Hepatocyte (in vitro differentiated cells): ENCODE measurements around the gene JADE1. TPM values are rescaled to one million over a fixed set of nuclear protein-coding genes. Genes with fewer than 3 reads are reported as not detected.

Source experiments
- DNase-seq: peaks from one replicate; pipeline ENCODE4 v3.0.0-alpha.2; 2016; ENCODE audit warnings: low spot score
- H2AFZ ChIP-seq: fragments of 200-600 bp; sonication (generic); 2 replicates; pipeline ENCODE4 v1.6.0; 2016; ENCODE audit warnings: antibody characterized with exemption, mild to moderate bottlenecking
- H3K27ac ChIP-seq: fragments of 200-600 bp; sonication (generic); 2 replicates; pipeline ENCODE4 v1.5.1; 2016; ENCODE audit warnings: mild to moderate bottlenecking
- H3K27me3 ChIP-seq: fragments of 200-600 bp; sonication (generic); 2 replicates; pipeline ENCODE4 v1.6.1; 2016
- H3K36me3 ChIP-seq: fragments of 200-600 bp; sonication (generic); replicated peaks from 2 replicates; pipeline ENCODE4 v1.5.1; 2016; ENCODE audit warnings: low read depth; ENCODE audit not compliant: insufficient read depth
- H3K4me1 ChIP-seq: fragments of 200-600 bp; sonication (generic); 2 replicates; pipeline ENCODE4 v1.5.1; 2016; ENCODE audit warnings: mild to moderate bottlenecking, moderate library complexity; ENCODE audit not compliant: insufficient read depth
- H3K4me2 ChIP-seq: fragments of 200-600 bp; sonication (generic); 2 replicates; pipeline ENCODE4 v1.6.0; 2016
- H3K4me3 ChIP-seq: fragments of 200-600 bp; sonication (generic); 2 replicates; pipeline ENCODE4 v1.5.1; 2016; ENCODE audit warnings: mild to moderate bottlenecking
- H3K79me2 ChIP-seq: fragments of 200-600 bp; sonication (generic); 2 replicates; pipeline ENCODE4 v1.6.0; 2017; ENCODE audit warnings: mild to moderate bottlenecking
- H3K9me2 ChIP-seq: fragments of 200-600 bp; sonication (generic); replicated peaks from 2 replicates; pipeline ENCODE4 v1.6.0; 2017; ENCODE audit warnings: mild to moderate bottlenecking; ENCODE audit not compliant: insufficient read depth
- H3K9me3 ChIP-seq: fragments of 200-600 bp; sonication (generic); 2 replicates; pipeline ENCODE4 v1.5.1; 2016; ENCODE audit warnings: low read depth, mild to moderate bottlenecking
- H4K20me1 ChIP-seq: fragments of 200-600 bp; sonication (generic); 2 replicates; pipeline ENCODE4 v1.6.0; 2016; ENCODE audit warnings: mild to moderate bottlenecking; ENCODE audit not compliant: insufficient read depth, poor library complexity, severe bottlenecking
- EZH2 ChIP-seq: fragments of 200-600 bp; sonication (generic); IDR thresholded peaks from 2 replicates; pipeline ENCODE4 v1.6.1; 2016; ENCODE audit warnings: antibody characterized with exemption, mild to moderate bottlenecking, borderline replicate concordance
- EZH2phosphoT487 ChIP-seq: fragments of 200-600 bp; sonication (generic); IDR thresholded peaks from one replicate; pipeline ENCODE4 v1.6.1; 2018; ENCODE audit warnings: antibody characterized with exemption, mild to moderate bottlenecking, low read depth, moderate library complexity; ENCODE audit not compliant: unreplicated experiment, severe bottlenecking
- WGBS: methylation state at CpG from one replicate; pipeline ENCODE4 v1.1.6; 2016; ENCODE audit warnings: low lambda C conversion rate; ENCODE audit errors: missing lambda C conversion rate; 5-methylcytosine and 5-hydroxymethylcytosine counted together
- polyA plus RNA-seq: library from polyadenylated mRNA; unstranded; fragments of >200 nt; fragmentation: Nextera tagmentation; extraction: Ambion mirVana; gene quantifications from 2 replicates; pipeline ENCODE4 v1.2.1, GENCODE V29; 2016
- total RNA-seq: library from RNA; depleted of rRNA; stranded (reverse); fragments of >200 nt; gene quantifications from 2 replicates; pipeline ENCODE4 v1.2.3, GENCODE V29; 2014
- TF ChIP-seq, protein P1 (sequence below): fragments of 200-600 bp; sonication (generic); IDR thresholded peaks from 2 replicates; pipeline ENCODE4 v1.5.1; 2016; ENCODE audit warnings: antibody characterized with exemption, mild to moderate bottlenecking; ENCODE audit not compliant: poor library complexity

Gene JADE1
- total and polyA plus RNA-seq, 2 experiments from 2014 or later, result 21.0 to 27.7 TPM

DNA sequence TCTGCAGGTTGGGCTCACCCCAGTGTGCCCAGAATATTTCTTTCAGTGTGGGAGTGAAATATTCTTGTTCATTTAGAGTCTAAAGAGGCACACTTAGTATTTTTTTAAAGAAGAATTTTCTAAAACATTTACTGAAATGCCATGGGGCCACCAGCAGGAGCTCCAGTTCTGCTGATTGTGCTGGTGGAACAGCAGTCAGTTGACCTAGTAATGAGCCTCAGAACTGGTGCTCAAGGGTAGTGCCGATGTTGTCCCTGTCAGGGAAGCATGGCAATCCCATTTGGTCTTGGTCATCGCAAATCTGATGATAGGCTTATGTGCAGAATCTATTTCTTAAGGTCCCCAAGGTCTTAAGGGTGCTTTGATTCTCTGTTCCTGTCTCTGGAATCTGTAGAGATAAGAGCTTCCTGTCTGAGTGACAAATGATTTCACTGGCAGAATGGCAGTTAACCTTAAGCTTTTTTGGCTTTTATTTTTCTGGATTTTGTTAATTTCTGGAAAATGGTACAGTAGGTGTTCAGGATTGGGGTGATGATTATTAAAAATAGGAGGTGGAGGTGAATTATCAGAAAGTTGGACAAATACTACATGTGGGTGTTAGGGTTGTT is 31.3 kb downstream of the JADE1 start:
- Histone ChIP-seq H3K9me3 (no peaks in the 10 kb centered on the region), H3K79me2 (peaks cover 81% of the 10 kb centered on the region), H3K4me3 (no peak overlapping the region), H4K20me1 (peaks cover 19% of the 10 kb centered on the region), H2AFZ (no peak overlapping the region), H3K27me3 (no peaks in the 10 kb centered on the region), H3K27ac (no peak overlapping the region), H3K9me2 (no peaks in the 10 kb centered on the region), H3K36me3 (no peaks in the 10 kb centered on the region), H3K4me1 (peaks cover 6% of the 10 kb centered on the region), H3K4me2 (no peak overlapping the region)
- TF ChIP-seq EZH2phosphoT487, result no peak
- DNase-seq, result no peak
- 57% methylated on average over 2 of the region's 2 CpGs for WGBS

DNA sequence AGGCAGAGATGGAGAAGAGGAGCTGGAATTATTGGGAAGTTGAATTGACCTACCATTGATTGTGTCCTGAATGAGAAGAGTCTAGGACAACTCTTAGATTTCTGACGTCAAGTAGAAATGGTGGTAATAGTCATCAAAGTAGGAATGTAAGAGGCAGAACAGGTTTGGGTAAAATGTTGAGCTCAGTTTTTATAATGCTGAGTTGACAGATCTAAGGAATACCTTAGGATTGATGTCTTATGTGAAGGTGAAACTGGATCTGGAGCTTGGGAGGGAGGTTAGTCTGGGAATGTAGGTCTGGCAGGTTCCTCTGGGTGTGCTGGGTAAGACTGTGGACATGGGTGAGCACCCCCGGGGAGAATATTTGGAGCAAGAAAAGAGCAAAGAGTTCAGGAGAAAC is 31.9 kb downstream of the JADE1 start:
- Histone ChIP-seq H3K27me3 (no peaks in the 10 kb centered on the region), H3K4me3 (no peak overlapping the region), H2AFZ (no peak overlapping the region), H3K4me1 (peaks cover 6% of the 10 kb centered on the region), H3K79me2 (peaks cover 75% of the 10 kb centered on the region), H3K9me3 (no peaks in the 10 kb centered on the region), H4K20me1 (peaks cover 19% of the 10 kb centered on the region), H3K9me2 (no peaks in the 10 kb centered on the region), H3K4me2 (no peak overlapping the region), H3K27ac (no peak overlapping the region), H3K36me3 (no peaks in the 10 kb centered on the region)
- WGBS, result 80% methylated on average over 2 of the region's 2 CpGs
- TF ChIP-seq, protein P1, sequence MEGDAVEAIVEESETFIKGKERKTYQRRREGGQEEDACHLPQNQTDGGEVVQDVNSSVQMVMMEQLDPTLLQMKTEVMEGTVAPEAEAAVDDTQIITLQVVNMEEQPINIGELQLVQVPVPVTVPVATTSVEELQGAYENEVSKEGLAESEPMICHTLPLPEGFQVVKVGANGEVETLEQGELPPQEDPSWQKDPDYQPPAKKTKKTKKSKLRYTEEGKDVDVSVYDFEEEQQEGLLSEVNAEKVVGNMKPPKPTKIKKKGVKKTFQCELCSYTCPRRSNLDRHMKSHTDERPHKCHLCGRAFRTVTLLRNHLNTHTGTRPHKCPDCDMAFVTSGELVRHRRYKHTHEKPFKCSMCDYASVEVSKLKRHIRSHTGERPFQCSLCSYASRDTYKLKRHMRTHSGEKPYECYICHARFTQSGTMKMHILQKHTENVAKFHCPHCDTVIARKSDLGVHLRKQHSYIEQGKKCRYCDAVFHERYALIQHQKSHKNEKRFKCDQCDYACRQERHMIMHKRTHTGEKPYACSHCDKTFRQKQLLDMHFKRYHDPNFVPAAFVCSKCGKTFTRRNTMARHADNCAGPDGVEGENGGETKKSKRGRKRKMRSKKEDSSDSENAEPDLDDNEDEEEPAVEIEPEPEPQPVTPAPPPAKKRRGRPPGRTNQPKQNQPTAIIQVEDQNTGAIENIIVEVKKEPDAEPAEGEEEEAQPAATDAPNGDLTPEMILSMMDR, result no peak
- TF ChIP-seq EZH2phosphoT487 (no peak), EZH2 (no peak)
- DNase-seq, result no peak

DNA sequence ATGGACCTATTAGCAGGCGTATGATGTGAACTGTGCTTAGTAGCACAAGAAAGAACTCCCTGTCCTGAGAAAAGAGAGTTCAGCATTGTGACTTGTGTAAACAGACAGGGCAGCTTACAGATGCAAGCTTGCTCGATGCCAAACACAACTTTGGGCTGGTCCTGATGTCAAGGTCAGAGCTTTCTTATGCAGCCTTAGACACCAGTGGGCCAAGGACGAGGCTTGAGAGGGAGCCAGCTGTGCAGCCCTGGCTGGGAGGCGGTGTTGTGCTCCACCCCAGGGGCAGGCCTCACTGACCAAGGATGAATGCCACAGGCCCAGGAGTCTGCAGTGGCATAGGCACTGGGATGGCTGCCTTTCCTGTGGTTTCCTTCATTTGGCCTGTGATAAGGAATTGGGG is 35.4 kb downstream of the JADE1 start:
- no peaks in the 10 kb centered on the region for H3K9me3 ChIP-seq
- H2AFZ ChIP-seq, result no peak overlapping the region
- H3K79me2 ChIP-seq, result peaks cover 43% of the 10 kb centered on the region
- no peak overlapping the region for H3K4me2 ChIP-seq
- no peaks in the 10 kb centered on the region for H3K9me2 ChIP-seq
- peaks cover 6% of the 10 kb centered on the region for H3K4me1 ChIP-seq
- WGBS, result 81% methylated on average over 4 of the region's 4 CpGs
- peaks cover 12% of the 10 kb centered on the region for H4K20me1 ChIP-seq
- no peaks in the 10 kb centered on the region for H3K36me3 ChIP-seq
- no peak for DNase-seq
- TF ChIP-seq EZH2 (no peak), EZH2phosphoT487 (no peak)
- TF ChIP-seq, protein P1, result no peak
- H3K4me3 ChIP-seq, result no peak overlapping the region
- H3K27me3 ChIP-seq, result no peaks in the 10 kb centered on the region
- H3K27ac ChIP-seq, result no peak overlapping the region

DNA sequence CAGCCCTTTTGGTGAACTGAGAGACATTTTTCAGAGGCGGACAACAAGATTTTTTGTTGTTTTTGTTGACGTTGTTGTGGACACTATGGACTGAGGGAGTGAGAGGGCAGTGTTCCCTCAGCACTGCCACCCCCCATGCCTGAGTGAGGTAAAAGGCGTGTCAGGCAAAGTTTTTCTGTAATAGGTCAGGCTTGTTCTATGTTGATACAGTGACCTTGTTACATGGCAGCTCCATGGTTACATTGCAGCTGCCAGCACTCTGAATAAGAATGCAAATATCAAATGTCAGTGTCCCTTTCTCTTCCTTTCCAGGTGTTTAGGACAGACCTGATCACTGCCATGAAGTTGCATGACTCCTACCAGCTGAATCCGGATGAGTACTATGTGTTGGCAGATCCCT is 36.6 kb downstream of the JADE1 start:
- H3K27ac ChIP-seq, result no peak overlapping the region
- TF ChIP-seq EZH2 (no peak), EZH2phosphoT487 (no peak)
- TF ChIP-seq, protein P1, result no peak
- H3K4me3 ChIP-seq, result no peak overlapping the region
- H2AFZ ChIP-seq, result no peak overlapping the region
- WGBS, result 90% methylated on average over 4 of the region's 4 CpGs
- no peaks in the 10 kb centered on the region for H3K36me3 ChIP-seq
- DNase-seq, result no peak
- H3K9me2 ChIP-seq, result no peaks in the 10 kb centered on the region
- H3K4me1 ChIP-seq, result no peaks in the 10 kb centered on the region
- no peaks in the 10 kb centered on the region for H3K9me3 ChIP-seq
- H3K79me2 ChIP-seq, result peaks cover 32% of the 10 kb centered on the region
- no peaks in the 10 kb centered on the region for H3K27me3 ChIP-seq
- no peak overlapping the region for H3K4me2 ChIP-seq
- peaks cover 6% of the 10 kb centered on the region for H4K20me1 ChIP-seq
